ENCODE results near the gene PCP2. TPM values are rescaled to one million over a fixed set of nuclear protein-coding genes. Genes with fewer than 3 reads are reported as not detected.
A peak's percentile ranks its signal among the peaks of the same experiment; 100 is the strongest.

Gene PCP2
- total and polyA plus RNA-seq, 9 donors: 0.38 to 0.50 (median 0.40) TPM; not detected in 6

GRCh38 chr19:7639863-7640348 is 6.4 kb upstream of the PCP2 start:
- WGBS, 3 donors: 93 to 95% (median 94%) methylated on average over 13 of the region's 13 CpGs
- H3K36me3 ChIP-seq: no peaks in the 10 kb centered on the region
- no peaks in the 10 kb centered on the region for H3K27me3 ChIP-seq
- no peaks in the 10 kb centered on the region for H3K4me1 ChIP-seq (ENCODE audit: insufficient read depth)
- intact Hi-C loops (cut with DNase I): loop anchor here in 1 of 4 donors (10.0 kb wide), 1 partner anchor 165 kb away; no protein-coding TSS in a partner anchor
- TF ChIP-seq, protein P1, sequence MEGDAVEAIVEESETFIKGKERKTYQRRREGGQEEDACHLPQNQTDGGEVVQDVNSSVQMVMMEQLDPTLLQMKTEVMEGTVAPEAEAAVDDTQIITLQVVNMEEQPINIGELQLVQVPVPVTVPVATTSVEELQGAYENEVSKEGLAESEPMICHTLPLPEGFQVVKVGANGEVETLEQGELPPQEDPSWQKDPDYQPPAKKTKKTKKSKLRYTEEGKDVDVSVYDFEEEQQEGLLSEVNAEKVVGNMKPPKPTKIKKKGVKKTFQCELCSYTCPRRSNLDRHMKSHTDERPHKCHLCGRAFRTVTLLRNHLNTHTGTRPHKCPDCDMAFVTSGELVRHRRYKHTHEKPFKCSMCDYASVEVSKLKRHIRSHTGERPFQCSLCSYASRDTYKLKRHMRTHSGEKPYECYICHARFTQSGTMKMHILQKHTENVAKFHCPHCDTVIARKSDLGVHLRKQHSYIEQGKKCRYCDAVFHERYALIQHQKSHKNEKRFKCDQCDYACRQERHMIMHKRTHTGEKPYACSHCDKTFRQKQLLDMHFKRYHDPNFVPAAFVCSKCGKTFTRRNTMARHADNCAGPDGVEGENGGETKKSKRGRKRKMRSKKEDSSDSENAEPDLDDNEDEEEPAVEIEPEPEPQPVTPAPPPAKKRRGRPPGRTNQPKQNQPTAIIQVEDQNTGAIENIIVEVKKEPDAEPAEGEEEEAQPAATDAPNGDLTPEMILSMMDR (IDR thresholded peaks at IDR 0.05): no peak
- no peak for TF ChIP-seq POLR2A (IDR thresholded peaks at IDR 0.05)
- no peak for TF ChIP-seq EP300 (IDR thresholded peaks at IDR 0.05)
- no peak overlapping the region for H3K4me3 ChIP-seq
- no peaks in the 10 kb centered on the region for H3K9me3 ChIP-seq
- H3K27ac ChIP-seq: no peak overlapping the region
- no peak for DNase-seq

DNA sequence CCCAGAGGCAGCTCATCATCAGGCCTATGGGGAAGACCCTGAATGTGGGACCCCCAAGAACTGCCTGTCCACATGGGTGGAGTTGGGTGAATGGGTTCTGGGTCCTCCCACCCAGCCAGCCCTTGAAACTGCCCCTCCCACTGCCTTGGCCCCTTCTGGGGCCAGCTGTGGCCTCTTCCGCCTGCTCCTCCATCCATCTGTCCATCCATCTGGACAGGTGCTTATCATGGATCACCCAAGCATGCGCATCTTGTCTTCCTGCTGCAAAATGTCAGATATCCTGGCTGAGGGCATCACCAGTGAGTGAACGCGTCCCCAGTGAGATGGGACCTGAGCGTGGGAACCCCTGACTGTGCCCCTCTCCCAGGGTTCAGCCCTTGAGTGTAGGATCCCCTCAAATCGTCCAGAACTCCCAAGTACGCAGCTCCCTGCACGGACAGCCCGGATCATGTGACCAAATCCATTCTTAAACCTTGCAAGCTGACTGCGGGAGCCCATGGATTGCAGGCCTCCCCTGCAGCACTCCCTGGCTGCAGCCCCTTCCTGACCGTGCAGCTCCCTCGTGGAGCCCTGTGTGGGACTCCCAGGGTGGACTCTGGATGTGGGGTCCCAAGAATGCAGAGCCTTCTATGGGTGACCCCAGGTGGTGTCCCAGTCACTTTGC is 5.4 kb upstream of the PCP2 start:
- no peak for DNase-seq
- 35 to 46% (median 46%) methylated on average over 12 of the region's 12 CpGs for WGBS, 3 donors
- H3K4me3 ChIP-seq: no peak overlapping the region
- H3K36me3 ChIP-seq: no peaks in the 10 kb centered on the region
- H3K9me3 ChIP-seq: no peaks in the 10 kb centered on the region
- intact Hi-C loops (cut with DNase I): no loop called here
- no peaks in the 10 kb centered on the region for H3K27me3 ChIP-seq
- no peaks in the 10 kb centered on the region for H3K4me1 ChIP-seq (ENCODE audit: insufficient read depth)
- TF ChIP-seq POLR2A (IDR thresholded peaks at IDR 0.05) (no peak), EP300 (IDR thresholded peaks at IDR 0.05) (no peak)
- TF ChIP-seq, protein P1 (IDR thresholded peaks at IDR 0.05): no peak
- H3K27ac ChIP-seq: no peak overlapping the region

- Histone ChIP-seq H3K4me3 (peak overlapping the region; percentile 40), H3K36me3 (no peaks in the 10 kb centered on the region), H3K27ac (no peak overlapping the region), H3K9me3 (no peaks in the 10 kb centered on the region), H3K27me3 (no peaks in the 10 kb centered on the region), H3K4me1 (ENCODE audit: insufficient read depth) (no peaks in the 10 kb centered on the region)
- WGBS, 3 donors: 31 to 36% (median 36%) methylated on average over 30 of the region's 30 CpGs
- DNase-seq: no peak
- TF ChIP-seq EP300 (IDR thresholded peaks at IDR 0.05): no peak
- no peak for TF ChIP-seq POLR2A (IDR thresholded peaks at IDR 0.05)
- TF ChIP-seq, protein P1 (IDR thresholded peaks at IDR 0.05): no peak
- intact Hi-C loops (cut with DNase I): no loop called here
These were observed 4.1 kb upstream of the PCP2 start for GRCh38 chr19:7637374-7638256.

DNA sequence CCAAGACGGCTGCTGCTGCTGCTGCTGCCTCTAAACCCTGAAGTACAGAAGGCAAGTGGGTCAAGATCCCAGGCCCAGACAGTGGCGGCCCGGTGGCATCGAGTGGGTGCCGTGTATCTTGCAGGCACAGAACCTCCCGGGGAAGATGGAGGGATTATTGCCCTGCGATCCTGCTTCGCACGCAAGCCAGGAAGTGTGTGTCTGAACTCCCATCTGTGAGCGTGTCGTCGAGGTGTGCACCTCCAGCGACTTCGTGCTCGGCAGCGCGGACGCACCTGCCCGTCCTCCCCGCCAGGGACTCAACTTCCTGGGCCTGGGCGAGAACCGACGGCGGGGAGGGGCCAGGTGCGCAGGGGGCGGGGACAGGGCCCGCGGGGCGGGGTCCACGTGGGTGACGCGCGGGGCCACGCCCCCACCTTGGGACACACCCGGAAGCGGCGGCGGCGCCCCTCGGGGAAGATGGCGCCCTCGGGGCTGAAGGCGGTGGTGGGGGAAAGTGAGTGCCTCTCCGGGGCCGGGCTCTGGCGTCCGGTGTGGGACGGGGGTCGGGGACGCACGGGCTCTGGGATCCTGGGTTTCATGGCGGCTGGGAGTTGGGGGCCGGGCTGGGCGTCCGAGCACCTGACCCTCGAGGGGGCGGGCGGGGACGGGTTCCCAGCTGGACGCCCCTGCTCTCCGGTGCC is 3.3 kb upstream of the PCP2 start, which contains the start of gene STXBP2:
Gene STXBP2, plus strand, starts transcription at position 420 of the 683 bp plus-strand sequence. Its CDS starts 40 bp downstream, at position 460.
- Histone ChIP-seq H3K4me3 (peak within 1 kb of the TSS; percentile 40), H3K9me3 (no peaks in the 10 kb centered on the region), H3K36me3 (no peaks in the 10 kb centered on the region), H3K27ac (no peak within 1 kb of the TSS), H3K4me1 (ENCODE audit: insufficient read depth) (no peaks in the 10 kb centered on the region), H3K27me3 (no peaks in the 10 kb centered on the region)
- TF ChIP-seq POLR2A (IDR thresholded peaks at IDR 0.05): no peak
- no peak for TF ChIP-seq EP300 (IDR thresholded peaks at IDR 0.05)
- TF ChIP-seq, protein P1 (IDR thresholded peaks at IDR 0.05): no peak
- peak in 2 of 5 donors; percentile 49 to 59 for DNase-seq
- intact Hi-C loops (cut with DNase I): no loop called here
- WGBS, 3 donors: 5 to 13% (median 8%) methylated on average over 25 to 61 of the region's 61 CpGs
